Upper lobe of left lung (tissue), 6 donors: ENCODE measurements around the gene IFT52. TPM values are rescaled to one million over a fixed set of nuclear protein-coding genes. Genes with fewer than 3 reads are reported as not detected.

Experiments used
- ATAC-seq, 2 donors: fragments of 200-7000 bp; cut with Tn5 transposase; one replicate each; pipeline ENCODE4 v1.9.1; 2022; ENCODE audit warnings: mild to moderate bottlenecking in 2 of 2, moderate library complexity in 2 of 2; ENCODE audit not compliant: low FRiP score in 2 of 2
- DNase-seq, 2 donors: peaks; one replicate each; pipeline ENCODE4 v3.0.0-alpha.2; 2019 to 2020
- H3K27ac ChIP-seq, 4 donors: fragments of 200-600 bp; sonication (generic); one replicate each; pipeline ENCODE4 v1.5.1; 2016 to 2019
- H3K27me3 ChIP-seq, 4 donors: fragments of 200-600 bp; sonication (generic); one replicate each; pipeline ENCODE4 v1.5.1; 2017 to 2019
- H3K36me3 ChIP-seq, 4 donors: fragments of 200-600 bp; sonication (generic); one replicate each; pipeline ENCODE4 v1.5.1; 2016 to 2019
- H3K4me1 ChIP-seq, 4 donors: fragments of 200-600 bp; sonication (generic); one replicate each; pipeline ENCODE4 v1.5.1; 2018 to 2019
- H3K4me3 ChIP-seq, 4 donors: fragments of 200-600 bp; sonication (generic); one replicate each; pipeline ENCODE4 v1.5.1; 2017 to 2019; ENCODE audit warnings: mild to moderate bottlenecking in 2 of 4, moderate library complexity in 1 of 4
- H3K9me3 ChIP-seq, 4 donors: fragments of 200-600 bp; sonication (generic); one replicate each; pipeline ENCODE4 v1.5.1; 2018 to 2019
- CTCF ChIP-seq, 6 experiments: fragments of 450-650 bp in 4 of 6; fragments of 200-600 bp in 2 of 6; sonication (generic) in 2 of 6; IDR thresholded peaks; one replicate each; pipeline ENCODE4 v1.5.1; 2016 to 2019; ENCODE audit warnings: antibody characterized with exemption in 6 of 6
- EP300 ChIP-seq, 4 donors: sonication (generic); formaldehyde crosslinking; IDR thresholded peaks; one replicate each; pipeline ENCODE4 v1.5.1; 2017; ENCODE audit warnings: antibody characterized with exemption in 4 of 4, control low read depth in 2 of 4
- POLR2A ChIP-seq, 4 donors: fragments of 450-650 bp; IDR thresholded peaks; one replicate each; pipeline ENCODE4 v1.5.1; 2016 to 2017; ENCODE audit warnings: antibody characterized with exemption in 4 of 4, mild to moderate bottlenecking in 2 of 4
- POLR2AphosphoS5 ChIP-seq, 2 donors: sonication (generic); formaldehyde crosslinking; IDR thresholded peaks; one replicate each; pipeline ENCODE4 v1.5.1; 2017; ENCODE audit warnings: antibody characterized with exemption in 2 of 2
- WGBS, 2 donors: methylation state at CpG; one replicate each; pipeline ENCODE4 v1.1.5; 2017 to 2018; 5-methylcytosine and 5-hydroxymethylcytosine counted together
- total RNA-seq, 6 donors: library from RNA; depleted of rRNA in 4 of 6; stranded (reverse); fragments of >200 nt in 4 of 6; gene quantifications; one replicate each; pipeline versions ENCODE4 v1.1.0 to v1.2.1, GENCODE V29; 2016 to 2021
- donor health status: DM: no; HTN: no; CAD: no; lungs with moderate emphysema.
- donor health status: DM: no; HTN: yes; CAD: no; lungs with severe emphysema.

IFT52 gene
- total RNA-seq, 6 donors from 2014 or later = 16.8 to 25.2 (median 18.5) TPM

GRCh38 chr20:43579861-43580793, 10.6 kb upstream of the IFT52 start:
- H3K4me3 ChIP-seq = no peak overlapping the region
- TF ChIP-seq POLR2A (IDR thresholded peaks at IDR 0.05) (no peak), EP300 (IDR thresholded peaks at IDR 0.05) (no peak), POLR2AphosphoS5 (IDR thresholded peaks at IDR 0.05) (no peak), CTCF (IDR thresholded peaks at IDR 0.05) (no peak)
- no peak for ATAC-seq
- no peak overlapping the region for H3K27ac ChIP-seq
- no peaks in the 10 kb centered on the region for H3K9me3 ChIP-seq
- peaks cover 8 to 18% (median 13%) of the 10 kb centered on the region in 4 donors for H3K4me1 ChIP-seq
- H3K27me3 ChIP-seq = no peaks in the 10 kb centered on the region
- H3K36me3 ChIP-seq = no peaks in the 10 kb centered on the region
- no peak for DNase-seq
- 72 to 81% methylated on average over 6 to 7 of the region's 7 CpGs for WGBS, 2 donors

- peak overlapping the region in 1 of 4 donors; percentile 35 for H3K27ac ChIP-seq
- ATAC-seq = no peak
- no peaks in the 10 kb centered on the region for H3K9me3 ChIP-seq
- DNase-seq = no peak
- H3K27me3 ChIP-seq = no peaks in the 10 kb centered on the region
- H3K4me3 ChIP-seq = no peak overlapping the region
- peaks cover 8 to 20% (median 15%) of the 10 kb centered on the region in 4 donors for H3K4me1 ChIP-seq
- no peaks in the 10 kb centered on the region for H3K36me3 ChIP-seq
- TF ChIP-seq EP300 (IDR thresholded peaks at IDR 0.05) (no peak), POLR2A (IDR thresholded peaks at IDR 0.05) (no peak), POLR2AphosphoS5 (IDR thresholded peaks at IDR 0.05) (no peak), CTCF (IDR thresholded peaks at IDR 0.05) (no peak)
- WGBS, 2 donors = 79 to 87% methylated on average over 7 of the region's 7 CpGs
Measured at GRCh38 chr20:43583133-43583864, 7.4 kb upstream of the IFT52 start.

GRCh38 chr20:43583982-43584432, 6.7 kb upstream of the IFT52 start:
- Histone ChIP-seq H3K4me1 (peaks cover 8 to 20% (median 15%) of the 10 kb centered on the region in 4 donors), H3K27ac (peak overlapping the region; percentile 5 to 67 (median 32)), H3K9me3 (no peaks in the 10 kb centered on the region), H3K27me3 (no peaks in the 10 kb centered on the region), H3K4me3 (no peak overlapping the region), H3K36me3 (no peaks in the 10 kb centered on the region)
- WGBS, 2 donors = 27 to 42% methylated on average over 2 of the region's 2 CpGs
- DNase-seq (peak in 1 of 2 donors; percentile 84), ATAC-seq (peak; percentile 64 to 77)
- TF ChIP-seq CTCF (IDR thresholded peaks at IDR 0.05) (no peak), EP300 (IDR thresholded peaks at IDR 0.05) (no peak), POLR2A (IDR thresholded peaks at IDR 0.05) (no peak), POLR2AphosphoS5 (IDR thresholded peaks at IDR 0.05) (peak; percentile 37 to 61)

GRCh38 chr20:43584448-43585136, 6.1 kb upstream of the IFT52 start:
- ATAC-seq (peak; percentile 53 to 76), DNase-seq (peak in 1 of 2 donors; percentile 65)
- peak overlapping the region; percentile 25 to 67 (median 38) for H3K27ac ChIP-seq
- peaks cover 8 to 20% (median 16%) of the 10 kb centered on the region in 4 donors for H3K4me1 ChIP-seq
- no peaks in the 10 kb centered on the region for H3K36me3 ChIP-seq
- no peaks in the 10 kb centered on the region for H3K27me3 ChIP-seq
- WGBS, 2 donors = 56 to 57% methylated on average over 7 of the region's 7 CpGs
- TF ChIP-seq POLR2A (IDR thresholded peaks at IDR 0.05) (no peak), EP300 (IDR thresholded peaks at IDR 0.05) (peak in 1 of 4 donors; percentile 33), POLR2AphosphoS5 (IDR thresholded peaks at IDR 0.05) (peak; percentile 47 to 59)
- no peak overlapping the region for H3K4me3 ChIP-seq
- no peaks in the 10 kb centered on the region for H3K9me3 ChIP-seq
